Uterus (tissue), 4 donors: ENCODE data around the gene CDC42SE2. TPM values are rescaled to one million over a fixed set of nuclear protein-coding genes. Genes with fewer than 3 reads are reported as not detected.

Experiments used
- DNase-seq, 2 donors: peaks; one replicate each; pipeline ENCODE4 v3.0.0-alpha.2; 2019 to 2020
- H3K27ac ChIP-seq, 2 donors: fragments of 200-600 bp; sonication (generic); 1 replicate in 1 of 2; 2 replicates in 1 of 2; pipeline ENCODE4 v1.5.1; 2016 to 2018
- H3K27me3 ChIP-seq, 2 donors: fragments of 200-600 bp; sonication (generic); one replicate each; pipeline ENCODE4 v1.5.1; 2018 to 2019; ENCODE audit warnings: control low read depth in 1 of 2
- H3K36me3 ChIP-seq, 2 donors: fragments of 200-600 bp; sonication (generic); one replicate each; pipeline ENCODE4 v1.5.1; 2019; ENCODE audit warnings: control low read depth in 1 of 2
- H3K4me1 ChIP-seq, 2 donors: fragments of 200-600 bp; sonication (generic); one replicate each; pipeline ENCODE4 v1.5.1; 2018 to 2019; ENCODE audit warnings: control low read depth in 1 of 2
- H3K4me3 ChIP-seq, 2 donors: fragments of 200-600 bp; sonication (generic); 1 replicate in 1 of 2; 2 replicates in 1 of 2; pipeline ENCODE4 v1.5.1; 2018 to 2019; ENCODE audit warnings: mild to moderate bottlenecking in 1 of 2
- H3K9me3 ChIP-seq, 2 donors: fragments of 200-600 bp; sonication (generic); one replicate each; pipeline ENCODE4 v1.5.1; 2019; ENCODE audit warnings: control low read depth in 1 of 2
- POLR2A ChIP-seq, 2 donors: fragments of 450-650 bp; IDR thresholded peaks; one replicate each; pipeline ENCODE4 v1.6.1; 2016; ENCODE audit warnings: antibody characterized with exemption in 2 of 2, mild to moderate bottlenecking in 1 of 2, moderate library complexity in 1 of 2
- intact Hi-C: fragments of 100-400 bp; cut with DNase I; formaldehyde crosslinking; loops from one replicate; pipeline ENCODE4 v1.15.1; 2023; ENCODE audit warnings: low total_unique reads
- total RNA-seq, 4 donors: library from RNA; depleted of rRNA in 3 of 4; stranded (reverse); fragments of >200 nt in 3 of 4; gene quantifications; one replicate each; pipeline versions ENCODE4 v1.1.0 to v1.2.4, GENCODE V29; 2014 to 2023
- TF ChIP-seq, protein P1 (sequence below), 4 experiments: fragments of 200-600 bp in 2 of 4; fragments of 450-650 bp in 2 of 4; sonication (generic) in 2 of 4; IDR thresholded peaks; one replicate each; pipeline ENCODE4 v1.5.1; 2016 to 2019; ENCODE audit warnings: antibody characterized with exemption in 4 of 4, mild to moderate bottlenecking in 2 of 4, moderate library complexity in 1 of 4
- donor health status: DM: yes; HTN: yes; CAD: no.

The CDC42SE2 gene
- total RNA-seq, 4 donors from 2014 or later = 4.6 to 62.8 (median 21.9) TPM

GRCh38 chr5:131405674-131406073 is 141.8 kb downstream of the CDC42SE2 start:
- TF ChIP-seq, protein P1, sequence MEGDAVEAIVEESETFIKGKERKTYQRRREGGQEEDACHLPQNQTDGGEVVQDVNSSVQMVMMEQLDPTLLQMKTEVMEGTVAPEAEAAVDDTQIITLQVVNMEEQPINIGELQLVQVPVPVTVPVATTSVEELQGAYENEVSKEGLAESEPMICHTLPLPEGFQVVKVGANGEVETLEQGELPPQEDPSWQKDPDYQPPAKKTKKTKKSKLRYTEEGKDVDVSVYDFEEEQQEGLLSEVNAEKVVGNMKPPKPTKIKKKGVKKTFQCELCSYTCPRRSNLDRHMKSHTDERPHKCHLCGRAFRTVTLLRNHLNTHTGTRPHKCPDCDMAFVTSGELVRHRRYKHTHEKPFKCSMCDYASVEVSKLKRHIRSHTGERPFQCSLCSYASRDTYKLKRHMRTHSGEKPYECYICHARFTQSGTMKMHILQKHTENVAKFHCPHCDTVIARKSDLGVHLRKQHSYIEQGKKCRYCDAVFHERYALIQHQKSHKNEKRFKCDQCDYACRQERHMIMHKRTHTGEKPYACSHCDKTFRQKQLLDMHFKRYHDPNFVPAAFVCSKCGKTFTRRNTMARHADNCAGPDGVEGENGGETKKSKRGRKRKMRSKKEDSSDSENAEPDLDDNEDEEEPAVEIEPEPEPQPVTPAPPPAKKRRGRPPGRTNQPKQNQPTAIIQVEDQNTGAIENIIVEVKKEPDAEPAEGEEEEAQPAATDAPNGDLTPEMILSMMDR (IDR thresholded peaks at IDR 0.05) = no peak
- no peak for TF ChIP-seq POLR2A (IDR thresholded peaks at IDR 0.05)
- Histone ChIP-seq H3K4me1 (no peaks in the 10 kb centered on the region), H3K27me3 (no peaks in the 10 kb centered on the region), H3K4me3 (no peak overlapping the region), H3K36me3 (no peaks in the 10 kb centered on the region), H3K9me3 (peaks cover 0 to 7% of the 10 kb centered on the region in 2 donors), H3K27ac (no peak overlapping the region)
- intact Hi-C loops = no loop called here
- no peak for DNase-seq

- no peaks in the 10 kb centered on the region for H3K27me3 ChIP-seq
- DNase-seq = no peak
- H3K4me3 ChIP-seq = no peak overlapping the region
- H3K36me3 ChIP-seq = no peaks in the 10 kb centered on the region
- no peak overlapping the region for H3K27ac ChIP-seq
- peaks cover 0 to 7% of the 10 kb centered on the region in 2 donors for H3K9me3 ChIP-seq
- no peaks in the 10 kb centered on the region for H3K4me1 ChIP-seq
- TF ChIP-seq, protein P1 (IDR thresholded peaks at IDR 0.05) = no peak
- TF ChIP-seq POLR2A (IDR thresholded peaks at IDR 0.05) = no peak
- intact Hi-C loops = no loop called here
Observed at GRCh38 chr5:131406076-131406475, 142.2 kb downstream of the CDC42SE2 start.

GRCh38 chr5:131406975-131407638 is 143.3 kb downstream of the CDC42SE2 start:
- intact Hi-C loops = no loop called here
- H3K36me3 ChIP-seq = no peaks in the 10 kb centered on the region
- H3K4me1 ChIP-seq = no peaks in the 10 kb centered on the region
- no peaks in the 10 kb centered on the region for H3K27me3 ChIP-seq
- no peak for DNase-seq
- TF ChIP-seq, protein P1 (IDR thresholded peaks at IDR 0.05) = no peak
- no peak for TF ChIP-seq POLR2A (IDR thresholded peaks at IDR 0.05)
- no peak overlapping the region for H3K27ac ChIP-seq
- H3K9me3 ChIP-seq = peaks cover 0 to 7% of the 10 kb centered on the region in 2 donors
- no peak overlapping the region for H3K4me3 ChIP-seq

GRCh38 chr5:131413605-131414559 is 150.0 kb downstream of the CDC42SE2 start:
- Histone ChIP-seq H3K36me3 (no peaks in the 10 kb centered on the region), H3K4me3 (no peak overlapping the region), H3K4me1 (no peaks in the 10 kb centered on the region), H3K27me3 (no peaks in the 10 kb centered on the region), H3K9me3 (no peaks in the 10 kb centered on the region), H3K27ac (no peak overlapping the region)
- TF ChIP-seq, protein P1 (IDR thresholded peaks at IDR 0.05) = no peak
- no peak for TF ChIP-seq POLR2A (IDR thresholded peaks at IDR 0.05)
- no peak for DNase-seq
- intact Hi-C loops = loop anchor here (10.0 kb wide), 1 partner anchor 249 kb away; the partner anchor contains the start of gene HINT1

GRCh38 chr5:131416729-131417128 is 152.9 kb downstream of the CDC42SE2 start:
- TF ChIP-seq POLR2A (IDR thresholded peaks at IDR 0.05) = no peak
- TF ChIP-seq, protein P1 (IDR thresholded peaks at IDR 0.05) = no peak
- DNase-seq = no peak
- no peaks in the 10 kb centered on the region for H3K36me3 ChIP-seq
- H3K27ac ChIP-seq = no peak overlapping the region
- no peak overlapping the region for H3K4me3 ChIP-seq
- no peaks in the 10 kb centered on the region for H3K27me3 ChIP-seq
- intact Hi-C loops = loop anchor here (10.0 kb wide), 1 partner anchor 252 kb away; the partner anchor contains the start of gene HINT1
- no peaks in the 10 kb centered on the region for H3K4me1 ChIP-seq
- no peaks in the 10 kb centered on the region for H3K9me3 ChIP-seq
